Measurements from ENCODE around the gene SERPINI2.

DNA sequence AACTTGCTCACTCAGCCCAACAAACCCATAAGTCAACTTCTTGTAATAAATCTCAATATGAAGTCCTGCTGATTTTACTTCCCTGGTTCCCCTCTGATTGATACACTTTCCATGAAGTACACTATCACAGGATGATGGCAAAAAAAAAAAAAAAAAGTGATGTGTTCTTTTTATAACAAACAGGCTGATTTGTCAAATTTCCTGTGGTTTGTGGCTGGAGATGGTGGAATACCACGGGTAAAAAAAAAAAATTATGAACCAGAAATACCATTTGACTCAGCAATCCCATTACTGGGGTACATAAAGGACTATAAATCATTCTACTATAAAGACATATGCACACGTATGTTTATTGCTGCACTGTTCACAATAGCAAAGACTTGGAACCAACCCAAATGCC lies 10.7 kb upstream of the SERPINI2 start:
- TF ChIP-seq, protein P1, sequence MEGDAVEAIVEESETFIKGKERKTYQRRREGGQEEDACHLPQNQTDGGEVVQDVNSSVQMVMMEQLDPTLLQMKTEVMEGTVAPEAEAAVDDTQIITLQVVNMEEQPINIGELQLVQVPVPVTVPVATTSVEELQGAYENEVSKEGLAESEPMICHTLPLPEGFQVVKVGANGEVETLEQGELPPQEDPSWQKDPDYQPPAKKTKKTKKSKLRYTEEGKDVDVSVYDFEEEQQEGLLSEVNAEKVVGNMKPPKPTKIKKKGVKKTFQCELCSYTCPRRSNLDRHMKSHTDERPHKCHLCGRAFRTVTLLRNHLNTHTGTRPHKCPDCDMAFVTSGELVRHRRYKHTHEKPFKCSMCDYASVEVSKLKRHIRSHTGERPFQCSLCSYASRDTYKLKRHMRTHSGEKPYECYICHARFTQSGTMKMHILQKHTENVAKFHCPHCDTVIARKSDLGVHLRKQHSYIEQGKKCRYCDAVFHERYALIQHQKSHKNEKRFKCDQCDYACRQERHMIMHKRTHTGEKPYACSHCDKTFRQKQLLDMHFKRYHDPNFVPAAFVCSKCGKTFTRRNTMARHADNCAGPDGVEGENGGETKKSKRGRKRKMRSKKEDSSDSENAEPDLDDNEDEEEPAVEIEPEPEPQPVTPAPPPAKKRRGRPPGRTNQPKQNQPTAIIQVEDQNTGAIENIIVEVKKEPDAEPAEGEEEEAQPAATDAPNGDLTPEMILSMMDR (IDR thresholded peaks at IDR 0.05): no peak
- TF ChIP-seq POLR2A (IDR thresholded peaks at IDR 0.05): no peak
